Epithelial cell of esophagus (primary cell): Measurements from ENCODE around the gene PIK3CA.
"Not testable (repeated sequence)": the region's sequence is repeated elsewhere in the genome, so short reads cannot be mapped to it uniquely, and the experiment has no call there.

Source experiments
- DNase-seq: peaks from one replicate; pipeline ENCODE4 v3.0.0; 2010; ENCODE audit warnings: low read depth
- H3K4me3 ChIP-seq: 2 replicates; pipeline ENCODE4 v1.5.1; 2011; ENCODE audit warnings: mild to moderate bottlenecking, low read length, control low read depth
- TF ChIP-seq, protein P1 (sequence below): IDR thresholded peaks from 2 replicates; pipeline ENCODE4 v1.5.1; 2011; ENCODE audit warnings: low read depth, mild to moderate bottlenecking, low read length, control low read depth, inconsistent platforms; ENCODE audit not compliant: insufficient read depth; ENCODE audit errors: missing control alignments

The PIK3CA gene

DNA sequence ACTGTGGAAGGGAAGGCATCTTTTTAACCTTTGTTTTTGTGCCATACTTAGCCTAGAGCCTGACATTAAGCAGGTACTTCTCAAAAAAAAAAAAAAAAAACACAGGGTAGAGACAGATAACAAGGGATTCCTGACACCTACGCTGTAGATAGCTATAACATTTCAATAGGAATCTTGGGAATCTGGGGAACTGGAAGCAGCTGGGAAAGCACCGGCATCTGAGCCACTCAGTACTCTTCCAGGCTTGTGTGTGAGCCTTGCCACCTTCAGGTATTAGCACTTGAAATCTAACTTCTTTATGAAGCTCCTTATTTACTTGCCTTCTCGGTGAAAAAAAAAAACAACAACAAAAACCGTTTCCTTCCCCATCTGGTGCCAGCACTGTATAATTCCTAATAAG lies 46.8 kb downstream of the PIK3CA start:
- H3K4me3 ChIP-seq: no peak overlapping the region
- no peak for DNase-seq
- TF ChIP-seq, protein P1, sequence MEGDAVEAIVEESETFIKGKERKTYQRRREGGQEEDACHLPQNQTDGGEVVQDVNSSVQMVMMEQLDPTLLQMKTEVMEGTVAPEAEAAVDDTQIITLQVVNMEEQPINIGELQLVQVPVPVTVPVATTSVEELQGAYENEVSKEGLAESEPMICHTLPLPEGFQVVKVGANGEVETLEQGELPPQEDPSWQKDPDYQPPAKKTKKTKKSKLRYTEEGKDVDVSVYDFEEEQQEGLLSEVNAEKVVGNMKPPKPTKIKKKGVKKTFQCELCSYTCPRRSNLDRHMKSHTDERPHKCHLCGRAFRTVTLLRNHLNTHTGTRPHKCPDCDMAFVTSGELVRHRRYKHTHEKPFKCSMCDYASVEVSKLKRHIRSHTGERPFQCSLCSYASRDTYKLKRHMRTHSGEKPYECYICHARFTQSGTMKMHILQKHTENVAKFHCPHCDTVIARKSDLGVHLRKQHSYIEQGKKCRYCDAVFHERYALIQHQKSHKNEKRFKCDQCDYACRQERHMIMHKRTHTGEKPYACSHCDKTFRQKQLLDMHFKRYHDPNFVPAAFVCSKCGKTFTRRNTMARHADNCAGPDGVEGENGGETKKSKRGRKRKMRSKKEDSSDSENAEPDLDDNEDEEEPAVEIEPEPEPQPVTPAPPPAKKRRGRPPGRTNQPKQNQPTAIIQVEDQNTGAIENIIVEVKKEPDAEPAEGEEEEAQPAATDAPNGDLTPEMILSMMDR: no peak

DNA sequence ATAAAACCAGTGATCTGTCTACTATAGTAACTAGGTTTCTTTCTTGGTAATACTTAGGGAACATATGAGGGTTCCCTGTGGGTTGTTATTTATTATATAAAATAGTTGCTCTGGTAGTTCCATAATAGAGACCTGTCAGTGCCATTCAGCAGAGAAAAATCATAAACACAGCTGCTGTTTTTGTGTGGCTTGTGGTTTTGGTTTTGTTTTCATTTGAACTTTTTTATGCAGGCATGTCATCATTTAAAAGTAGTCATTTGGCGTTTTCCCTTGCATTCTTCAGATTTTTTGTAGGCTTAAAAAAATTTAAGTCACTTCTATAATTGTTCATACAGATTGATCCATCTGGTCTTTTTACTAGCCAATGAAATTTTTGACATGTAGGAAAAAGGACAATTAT lies 47.9 kb downstream of the PIK3CA start:
- no peak for DNase-seq
- H3K4me3 ChIP-seq: no peak overlapping the region
- TF ChIP-seq, protein P1: no peak

DNA sequence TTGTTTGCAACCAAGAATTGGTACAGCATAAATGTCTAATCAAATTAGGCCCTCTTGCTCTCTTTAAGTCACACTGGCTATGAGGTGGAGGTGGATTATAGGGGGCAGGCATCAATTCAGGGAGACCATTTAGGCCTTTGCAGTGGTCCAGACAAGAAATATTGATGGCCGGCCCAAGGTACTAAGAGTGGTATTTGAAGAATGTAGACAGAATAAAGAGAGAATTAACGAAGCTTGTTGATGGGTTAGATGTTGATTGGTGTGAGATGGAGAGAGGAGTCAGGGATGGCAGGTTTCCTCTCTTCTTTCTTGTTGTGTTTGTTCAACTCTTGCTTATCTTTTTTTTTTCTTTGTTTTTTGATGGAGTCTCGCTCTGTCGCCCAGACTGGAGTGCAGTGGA lies 48.5 kb downstream of the PIK3CA start:
- TF ChIP-seq, protein P1: no peak
- DNase-seq: no peak
- no peak overlapping the region for H3K4me3 ChIP-seq

DNA sequence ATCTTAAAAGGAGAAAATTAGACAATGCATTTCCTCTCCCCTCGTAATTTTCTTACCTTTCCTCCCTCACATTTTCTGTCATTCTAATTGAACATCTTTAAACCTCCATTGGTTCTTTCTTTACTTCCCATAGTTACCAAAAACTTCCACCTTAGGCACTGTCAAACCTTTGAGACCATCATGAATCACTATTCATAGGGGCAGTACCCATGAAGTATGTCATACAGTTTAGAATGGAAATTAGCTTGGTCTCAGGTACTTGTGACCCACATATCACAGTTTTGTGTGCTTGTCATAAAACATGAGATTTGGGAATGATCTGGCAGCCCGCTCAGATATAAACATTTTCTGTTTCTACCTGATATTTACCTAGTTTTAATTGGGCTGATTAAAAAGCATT lies 52.6 kb downstream of the PIK3CA start:
- no peak overlapping the region for H3K4me3 ChIP-seq
- TF ChIP-seq, protein P1: no peak
- no peak for DNase-seq

DNA sequence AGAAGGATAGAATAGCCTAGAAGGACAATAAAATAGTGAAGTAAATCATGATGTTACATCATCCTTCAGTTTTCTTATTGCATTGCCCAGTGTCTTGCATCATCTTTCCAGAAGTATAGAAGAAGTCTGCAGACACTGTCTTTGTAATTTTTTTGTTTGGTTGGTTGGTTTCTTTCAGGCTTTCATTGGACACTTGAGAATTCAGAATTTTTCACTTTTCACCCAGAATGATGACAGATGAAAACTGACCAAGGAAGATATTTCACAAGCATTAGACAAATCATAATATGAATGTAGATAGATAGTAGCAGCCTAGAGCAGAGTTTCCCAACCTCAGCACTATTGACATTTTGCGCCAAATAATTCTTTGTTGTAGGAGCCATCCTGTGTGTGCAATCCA lies 67.4 kb downstream of the PIK3CA start:
- DNase-seq, H3K4me3 ChIP-seq: not testable (repeated sequence)

DNA sequence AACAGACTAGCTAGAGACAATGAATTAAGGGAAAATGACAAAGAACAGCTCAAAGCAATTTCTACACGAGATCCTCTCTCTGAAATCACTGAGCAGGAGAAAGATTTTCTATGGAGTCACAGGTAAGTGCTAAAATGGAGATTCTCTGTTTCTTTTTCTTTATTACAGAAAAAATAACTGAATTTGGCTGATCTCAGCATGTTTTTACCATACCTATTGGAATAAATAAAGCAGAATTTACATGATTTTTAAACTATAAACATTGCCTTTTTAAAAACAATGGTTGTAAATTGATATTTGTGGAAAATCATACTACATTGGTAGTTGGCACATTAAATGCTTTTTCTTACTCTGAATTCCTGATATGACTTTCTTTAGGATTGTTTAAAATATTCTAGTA lies 70.1 kb downstream of the PIK3CA start:
- DNase-seq: not testable (repeated sequence)

DNA sequence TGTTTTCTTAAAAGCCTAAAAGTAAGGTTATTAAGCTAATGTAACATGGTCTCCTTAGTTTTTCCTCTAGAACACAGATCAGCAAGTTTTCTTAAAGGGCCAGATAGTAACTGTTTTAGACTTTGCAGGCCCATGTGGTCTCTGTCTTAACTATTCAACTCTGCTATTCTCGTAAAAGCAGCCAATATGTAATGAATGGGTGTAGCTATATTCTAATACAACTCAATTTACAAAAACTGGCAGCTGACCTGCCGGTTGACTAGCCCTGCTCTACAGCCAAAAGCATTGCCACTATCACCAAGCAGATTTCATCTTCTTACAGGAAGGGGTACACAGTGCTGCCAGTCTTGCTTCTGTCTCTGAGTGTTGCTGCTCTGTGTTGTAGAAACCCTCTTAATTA lies 75.4 kb downstream of the PIK3CA start:
- TF ChIP-seq, protein P1: no peak
- DNase-seq: no peak
- no peak overlapping the region for H3K4me3 ChIP-seq

More for the DNA sequence above, 70.1 kb downstream of the PIK3CA start:
- H3K4me3 ChIP-seq: not testable (repeated sequence)

DNA sequence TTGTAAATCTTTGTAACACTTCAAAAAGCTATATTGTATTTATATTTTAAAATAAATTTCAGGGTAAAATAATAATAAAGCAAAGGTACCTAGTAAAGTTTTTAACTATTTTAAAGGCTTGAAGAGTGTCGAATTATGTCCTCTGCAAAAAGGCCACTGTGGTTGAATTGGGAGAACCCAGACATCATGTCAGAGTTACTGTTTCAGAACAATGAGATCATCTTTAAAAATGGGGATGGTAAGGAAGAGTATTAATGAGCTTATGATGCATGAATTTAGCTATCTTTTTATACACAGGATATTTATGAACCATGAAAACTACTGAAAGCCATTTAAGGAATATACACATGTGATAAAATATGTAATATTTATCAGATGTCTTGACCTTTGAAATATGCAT lies 76.4 kb downstream of the PIK3CA start:
- TF ChIP-seq, protein P1: no peak
- DNase-seq: no peak
- H3K4me3 ChIP-seq: no peak overlapping the region
